HEK293T (cell line): Measurements from ENCODE around the gene SURF2.

Experiments
- BHLHE40 ChIP-seq: fragments of 450-650 bp; IDR thresholded peaks from 2 replicates; pipeline ENCODE4 v1.6.1; 2016; ENCODE audit warnings: mild to moderate bottlenecking, moderate library complexity, borderline replicate concordance
- ELF4 ChIP-seq: fragments of 450-650 bp; IDR thresholded peaks from 2 replicates; pipeline ENCODE4 v1.6.1; 2017; ENCODE audit warnings: antibody characterized with exemption
- HDGF ChIP-seq: fragments of 450-650 bp; IDR thresholded peaks from 2 replicates; pipeline ENCODE4 v1.6.1; 2017; ENCODE audit warnings: antibody characterized with exemption, borderline replicate concordance
- SP1 ChIP-seq: fragments of 450-650 bp; IDR thresholded peaks from 2 replicates; pipeline ENCODE4 v1.6.1; 2017

- TF ChIP-seq BHLHE40 (no peak), SP1 (no peak), ELF4 (no peak), HDGF (no peak)
These were observed 16.7 kb upstream of the SURF2 start for GRCh38 chr9:133339641-133340040.
